H1 (cell line): ENCODE results near the gene SEMA3G. TPM values are rescaled to one million over a fixed set of nuclear protein-coding genes. Genes with fewer than 3 reads are reported as not detected.

ENCODE experiments used
- CHD1 ChIP-seq: IDR thresholded peaks from 2 replicates; pipeline ENCODE4 v1.6.1; 2012; ENCODE audit warnings: low read depth, low read length, improper control_type of control experiment
- CREB1 ChIP-seq: IDR thresholded peaks from 2 replicates; pipeline ENCODE4 v1.6.1; 2012; ENCODE audit warnings: inconsistent platforms
- CTCF ChIP-seq, 3 experiments: IDR thresholded peaks; 1 replicate in 2 of 3; 2 replicates in 1 of 3; pipeline versions ENCODE4 v1.5.1 to v1.6.1; 2011; ENCODE audit warnings: low read length in 3 of 3, mild to moderate bottlenecking in 3 of 3, inconsistent platforms in 2 of 3, low read depth in 1 of 3, moderate library complexity in 1 of 3; ENCODE audit not compliant: insufficient read depth in 1 of 3; ENCODE audit errors: control extremely low read depth in 1 of 3
- JUND ChIP-seq: IDR thresholded peaks from 2 replicates; pipeline ENCODE4 v1.6.1; 2011; ENCODE audit warnings: mild to moderate bottlenecking, improper control_type of control experiment, low read length
- MAFK ChIP-seq: IDR thresholded peaks from 2 replicates; pipeline ENCODE4 v1.6.1; 2012; ENCODE audit warnings: low read depth, mild to moderate bottlenecking, improper control_type of control experiment, low read length
- MAX ChIP-seq: IDR thresholded peaks from 2 replicates; pipeline ENCODE4 v1.6.1; 2012; ENCODE audit warnings: inconsistent platforms
- SIN3A ChIP-seq, 2 experiments: IDR thresholded peaks in 1 of 2; conservative IDR thresholded peaks in 1 of 2; 2 replicates each; pipeline ENCODE4 v1.6.1; 2011 to 2012; ENCODE audit warnings: low read length in 2 of 2, improper control_type of control experiment in 1 of 2, low read depth in 1 of 2, mild to moderate bottlenecking in 1 of 2
- SP1 ChIP-seq: IDR thresholded peaks from 2 replicates; pipeline ENCODE4 v1.6.1; 2011; ENCODE audit warnings: low read depth, low read length
- SP4 ChIP-seq: IDR thresholded peaks from 2 replicates; pipeline ENCODE4 v1.6.1; 2012; ENCODE audit warnings: low read length, inconsistent platforms
- YY1 ChIP-seq: IDR thresholded peaks from 2 replicates; pipeline ENCODE4 v1.6.1; 2011; ENCODE audit warnings: low read depth, mild to moderate bottlenecking, low read length
- polyA plus RNA-seq, 7 experiments: library from polyadenylated mRNA; depleted of rRNA in 3 of 7; stranded (reverse) in 5 of 7; unstranded in 2 of 7; fragments of >200 nt in 5 of 7; fragments of 200-250 nt in 2 of 7; gene quantifications; 1 replicate in 5 of 7; 2 replicates in 1 of 7; 4 replicates in 1 of 7; pipeline versions ENCODE4 v1.2.1 to v1.2.3, GENCODE V29; 2011 to 2013; ENCODE audit warnings: missing spikeins in 2 of 7, mixed read lengths in 2 of 7
- total RNA-seq: library from RNA; stranded (reverse); fragmentation: NEBNext Ultra II Directional; extraction: Animal tissue kit (Norgen Biotek cat#: 25700); gene quantifications from 2 replicates; pipeline ENCODE4 v1.2.1, GENCODE V29; 2021

Gene SEMA3G
- total and polyA plus RNA-seq, 2 of the 8 experiments (the other 6 are each of a cell fraction or from before 2014, with no cell fraction given): 0.95 to 1.5 TPM

GRCh38 chr3:52446631-52447511, 2.0 kb upstream of the SEMA3G start (continued):
- peak in 2 of 3 experiments; percentile 99; a peak in 3 of 4 replicates for TF ChIP-seq CTCF (IDR thresholded peaks at IDR 0.05; ENCODE audit: control extremely low read depth in 1 of 3, insufficient read depth in 1 of 3, low read depth in 1 of 3, low read length in 3 of 3)
- 0 out of 4 replicates have a peak, but pooled peaks of 1 of the 2 experiments have one; percentile 59 for TF ChIP-seq SIN3A (conservative IDR thresholded peaks at IDR 0.05 in 1 of 2, IDR thresholded peaks at IDR 0.05 in 1 of 2; ENCODE audit: low read depth in 1 of 2, low read length in 2 of 2)
- TF ChIP-seq SP4: peak; percentile 40; the same call in 1 of the 2 replicates
- TF ChIP-seq JUND: 0 out of 2 replicates have a peak, but pooled peaks have one; percentile 41
- TF ChIP-seq MAX: peak; percentile 40; the same call in 1 of the 2 replicates
- peak; percentile 67; the same call in 1 of the 2 replicates for TF ChIP-seq MAFK
- no peak for TF ChIP-seq CHD1
- peak; percentile 40; the same call in 1 of the 2 replicates for TF ChIP-seq CREB1
- peak; percentile 62; the same call in 1 of the 2 replicates for TF ChIP-seq YY1
- TF ChIP-seq SP1: no peak
- TF ChIP-seq, all 59 proteins: peak for 11
